Peyer's patch (tissue), 4 donors: ENCODE data around the gene CDON.

Source experiments
- CTCF ChIP-seq, 6 experiments: fragments of 450-650 bp in 4 of 6; fragments of 200-600 bp in 2 of 6; sonication (generic) in 1 of 6; IDR thresholded peaks; one replicate each; pipeline ENCODE4 v1.5.1; 2017 to 2019; ENCODE audit warnings: antibody characterized with exemption in 6 of 6, mild to moderate bottlenecking in 3 of 6, moderate library complexity in 1 of 6
- POLR2A ChIP-seq, 2 donors: fragments of 450-650 bp; IDR thresholded peaks; one replicate each; pipeline ENCODE4 v1.5.1; 2017; ENCODE audit warnings: antibody characterized with exemption in 2 of 2, mild to moderate bottlenecking in 2 of 2, moderate library complexity in 2 of 2

GRCh38 chr11:126100716-126101115 is 38.0 kb upstream of the CDON start:
- TF ChIP-seq CTCF (IDR thresholded peaks at IDR 0.05) = no peak
- no peak for TF ChIP-seq POLR2A (IDR thresholded peaks at IDR 0.05)
